ENCODE results near the gene SLFN12.
"Not testable (repeated sequence)": the region's sequence is repeated elsewhere in the genome, so short reads cannot be mapped to it uniquely, and the experiment has no call there.

SLFN12 gene

GRCh38 chr17:35404360-35404759 lies 27.9 kb downstream of the SLFN12 start:
- no peak overlapping the region for H3K27ac ChIP-seq
- TF ChIP-seq, protein P1, sequence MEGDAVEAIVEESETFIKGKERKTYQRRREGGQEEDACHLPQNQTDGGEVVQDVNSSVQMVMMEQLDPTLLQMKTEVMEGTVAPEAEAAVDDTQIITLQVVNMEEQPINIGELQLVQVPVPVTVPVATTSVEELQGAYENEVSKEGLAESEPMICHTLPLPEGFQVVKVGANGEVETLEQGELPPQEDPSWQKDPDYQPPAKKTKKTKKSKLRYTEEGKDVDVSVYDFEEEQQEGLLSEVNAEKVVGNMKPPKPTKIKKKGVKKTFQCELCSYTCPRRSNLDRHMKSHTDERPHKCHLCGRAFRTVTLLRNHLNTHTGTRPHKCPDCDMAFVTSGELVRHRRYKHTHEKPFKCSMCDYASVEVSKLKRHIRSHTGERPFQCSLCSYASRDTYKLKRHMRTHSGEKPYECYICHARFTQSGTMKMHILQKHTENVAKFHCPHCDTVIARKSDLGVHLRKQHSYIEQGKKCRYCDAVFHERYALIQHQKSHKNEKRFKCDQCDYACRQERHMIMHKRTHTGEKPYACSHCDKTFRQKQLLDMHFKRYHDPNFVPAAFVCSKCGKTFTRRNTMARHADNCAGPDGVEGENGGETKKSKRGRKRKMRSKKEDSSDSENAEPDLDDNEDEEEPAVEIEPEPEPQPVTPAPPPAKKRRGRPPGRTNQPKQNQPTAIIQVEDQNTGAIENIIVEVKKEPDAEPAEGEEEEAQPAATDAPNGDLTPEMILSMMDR (conservative IDR thresholded peaks at IDR 0.05), result no peak

- H3K27ac ChIP-seq, result not testable (repeated sequence)
Observed at GRCh38 chr17:35393783-35394182, 38.5 kb downstream of the SLFN12 start.

- TF ChIP-seq, protein P1 (conservative IDR thresholded peaks at IDR 0.05), result no peak
- no peak overlapping the region for H3K27ac ChIP-seq
Observed at GRCh38 chr17:35390663-35391062, 41.6 kb downstream of the SLFN12 start.

DNA sequence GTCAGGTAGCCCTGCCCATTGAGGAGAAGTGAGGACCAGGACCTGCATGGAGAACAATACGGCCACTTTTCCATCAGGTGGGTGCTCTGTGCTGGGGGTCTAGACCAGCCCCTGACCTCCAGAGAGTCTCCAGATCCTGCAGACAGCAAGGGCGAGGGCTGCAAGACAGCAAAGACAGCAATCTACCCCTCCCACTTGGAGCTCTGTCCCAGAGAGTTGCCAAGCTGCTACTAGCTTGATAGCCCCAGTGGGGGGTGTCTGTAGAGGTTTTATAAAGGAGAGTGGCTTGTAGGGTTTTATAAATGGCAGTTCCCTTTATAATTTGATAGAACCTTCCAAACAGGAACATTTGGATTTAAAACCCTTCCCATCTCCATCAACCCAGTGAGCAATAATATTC lies 42.1 kb downstream of the SLFN12 start:
- TF ChIP-seq, protein P1 (conservative IDR thresholded peaks at IDR 0.05), result no peak
- no peak overlapping the region for H3K27ac ChIP-seq

GRCh38 chr17:35387496-35387895 lies 44.8 kb downstream of the SLFN12 start:
- no peak overlapping the region for H3K27ac ChIP-seq
- TF ChIP-seq, protein P1 (conservative IDR thresholded peaks at IDR 0.05), result no peak

- H3K27ac ChIP-seq, result no peak overlapping the region
- TF ChIP-seq, protein P1 (conservative IDR thresholded peaks at IDR 0.05), result no peak
Observed at GRCh38 chr17:35377706-35378105, 54.6 kb downstream of the SLFN12 start.

GRCh38 chr17:35377068-35377467 lies 55.2 kb downstream of the SLFN12 start:
- H3K27ac ChIP-seq, result no peak overlapping the region

DNA sequence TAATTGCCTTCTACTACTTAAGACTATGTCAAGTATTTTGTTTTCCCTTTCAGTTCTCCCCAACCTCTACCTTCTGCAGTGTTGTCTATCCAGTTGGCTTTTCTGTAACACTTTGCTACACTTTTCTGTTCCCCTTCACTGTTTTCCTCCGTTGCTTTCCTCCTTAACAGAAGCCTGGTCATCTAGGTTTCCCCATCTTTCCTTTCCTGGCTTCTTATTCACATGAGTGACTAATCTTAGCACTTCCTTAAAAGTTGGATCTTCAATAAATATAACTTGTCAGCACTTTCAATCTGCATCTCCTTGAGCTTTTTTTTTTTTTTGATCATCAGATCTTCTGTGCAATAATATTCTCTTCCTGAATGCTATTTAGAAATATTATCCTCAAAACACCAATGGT lies 56.1 kb downstream of the SLFN12 start:
- TF ChIP-seq, protein P1 (conservative IDR thresholded peaks at IDR 0.05), result no peak
- H3K27ac ChIP-seq, result no peak overlapping the region

More at GRCh38 chr17:35377068-35377467, 55.2 kb downstream of the SLFN12 start:
- TF ChIP-seq, protein P1 (conservative IDR thresholded peaks at IDR 0.05), result no peak
